Measurements from ENCODE around the gene METTL4. TPM values are rescaled to one million over a fixed set of nuclear protein-coding genes. Genes with fewer than 3 reads are reported as not detected.

Gene METTL4
- total RNA-seq, 1 donor from 2014 or later = 13.8 TPM

- H3K9me3 Mint-ChIP-seq (ENCODE audit: unreplicated experiment) = no peaks in the 10 kb centered on the region
- H3K36me3 Mint-ChIP-seq (ENCODE audit: low read depth, unreplicated experiment) = peaks cover 5% of the 10 kb centered on the region
- TF ChIP-seq CTCF (IDR thresholded peaks at IDR 0.05; ENCODE audit: unreplicated experiment) = no peak
- H3K4me1 Mint-ChIP-seq (ENCODE audit: unreplicated experiment) = peaks cover 7% of the 10 kb centered on the region
- no peak overlapping the region for H3K4me3 Mint-ChIP-seq (ENCODE audit: unreplicated experiment)
- peaks cover 3% of the 10 kb centered on the region for H3K27me3 Mint-ChIP-seq (ENCODE audit: unreplicated experiment)
- H3K27ac Mint-ChIP-seq (ENCODE audit: unreplicated experiment) = no peak overlapping the region
- no peak for DNase-seq (ENCODE audit: low spot score)
Observed at GRCh38 chr18:2511451-2511850, 59.9 kb downstream of the METTL4 start.

GRCh38 chr18:2510416-2510815 lies 60.9 kb downstream of the METTL4 start:
- H3K27ac Mint-ChIP-seq (ENCODE audit: unreplicated experiment) = no peak overlapping the region
- H3K4me1 Mint-ChIP-seq (ENCODE audit: unreplicated experiment) = no peaks in the 10 kb centered on the region
- no peak for DNase-seq (ENCODE audit: low spot score)
- no peaks in the 10 kb centered on the region for H3K36me3 Mint-ChIP-seq (ENCODE audit: low read depth, unreplicated experiment)
- no peaks in the 10 kb centered on the region for H3K9me3 Mint-ChIP-seq (ENCODE audit: unreplicated experiment)
- no peaks in the 10 kb centered on the region for H3K27me3 Mint-ChIP-seq (ENCODE audit: unreplicated experiment)
- no peak for TF ChIP-seq CTCF (IDR thresholded peaks at IDR 0.05; ENCODE audit: unreplicated experiment)
- no peak overlapping the region for H3K4me3 Mint-ChIP-seq (ENCODE audit: unreplicated experiment)

GRCh38 chr18:2508678-2509077 lies 62.6 kb downstream of the METTL4 start:
- no peak for DNase-seq (ENCODE audit: low spot score)
- Mint-ChIP-seq H3K4me3 (ENCODE audit: unreplicated experiment) (no peak overlapping the region), H3K27me3 (ENCODE audit: unreplicated experiment) (no peaks in the 10 kb centered on the region), H3K4me1 (ENCODE audit: unreplicated experiment) (no peaks in the 10 kb centered on the region), H3K36me3 (ENCODE audit: low read depth, unreplicated experiment) (no peaks in the 10 kb centered on the region), H3K27ac (ENCODE audit: unreplicated experiment) (no peak overlapping the region), H3K9me3 (ENCODE audit: unreplicated experiment) (no peaks in the 10 kb centered on the region)
- no peak for TF ChIP-seq CTCF (IDR thresholded peaks at IDR 0.05; ENCODE audit: unreplicated experiment)

DNA sequence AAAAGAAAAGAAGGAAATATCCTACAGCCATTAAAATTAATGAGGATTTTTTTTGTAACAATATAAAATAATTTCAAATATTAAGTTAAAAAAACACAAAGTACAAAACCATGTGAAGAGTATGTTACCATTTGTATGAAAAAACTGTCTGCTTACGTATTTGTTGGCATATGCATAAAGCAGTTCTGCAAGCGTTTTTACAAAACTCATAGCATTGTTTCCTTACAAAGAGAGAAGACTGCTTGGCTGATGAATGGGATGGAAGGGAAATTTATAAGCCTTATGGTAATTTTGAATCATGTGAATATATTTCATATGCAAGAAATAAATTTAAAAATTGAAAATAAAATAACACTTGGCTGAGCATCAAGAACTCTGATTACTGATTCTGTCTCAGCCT lies 63.1 kb downstream of the METTL4 start:
- Mint-ChIP-seq H3K36me3 (ENCODE audit: low read depth, unreplicated experiment) (no peaks in the 10 kb centered on the region), H3K4me3 (ENCODE audit: unreplicated experiment) (no peak overlapping the region), H3K9me3 (ENCODE audit: unreplicated experiment) (no peaks in the 10 kb centered on the region), H3K27ac (ENCODE audit: unreplicated experiment) (no peak overlapping the region), H3K27me3 (ENCODE audit: unreplicated experiment) (no peaks in the 10 kb centered on the region), H3K4me1 (ENCODE audit: unreplicated experiment) (no peaks in the 10 kb centered on the region)
- DNase-seq (ENCODE audit: low spot score) = no peak
- no peak for TF ChIP-seq CTCF (IDR thresholded peaks at IDR 0.05; ENCODE audit: unreplicated experiment)

DNA sequence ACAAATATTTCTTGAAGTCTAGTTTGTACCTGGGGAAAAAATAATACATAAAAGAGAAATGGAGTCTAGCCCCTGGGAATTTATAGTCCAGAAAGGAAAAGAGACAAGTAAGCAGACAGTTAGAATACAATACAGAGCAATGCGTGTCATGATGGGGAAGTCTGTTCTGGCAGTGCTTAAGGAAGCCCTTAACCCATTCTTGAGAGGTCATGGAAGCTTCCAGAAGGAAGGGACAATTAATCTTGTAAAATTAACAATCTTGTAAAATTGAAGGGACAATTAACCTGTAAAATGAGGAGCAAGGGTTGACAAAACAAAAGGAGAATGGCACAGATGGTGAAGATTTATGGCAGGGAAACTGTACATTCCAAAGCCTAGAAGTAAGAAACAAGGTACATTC lies 66.7 kb downstream of the METTL4 start:
- Mint-ChIP-seq H3K4me3 (ENCODE audit: unreplicated experiment) (no peak overlapping the region), H3K4me1 (ENCODE audit: unreplicated experiment) (no peaks in the 10 kb centered on the region), H3K27me3 (ENCODE audit: unreplicated experiment) (no peaks in the 10 kb centered on the region)

More for the DNA sequence above, 66.7 kb downstream of the METTL4 start:
- no peaks in the 10 kb centered on the region for H3K9me3 Mint-ChIP-seq (ENCODE audit: unreplicated experiment)
- no peak for DNase-seq (ENCODE audit: low spot score)
- TF ChIP-seq CTCF (IDR thresholded peaks at IDR 0.05; ENCODE audit: unreplicated experiment) = no peak
- no peak overlapping the region for H3K27ac Mint-ChIP-seq (ENCODE audit: unreplicated experiment)
- no peaks in the 10 kb centered on the region for H3K36me3 Mint-ChIP-seq (ENCODE audit: low read depth, unreplicated experiment)
